ENCODE results near the gene RASSF1. TPM values are rescaled to one million over a fixed set of nuclear protein-coding genes. Genes with fewer than 3 reads are reported as not detected.
A peak's percentile ranks its signal among the peaks of the same experiment; 100 is the strongest.

Gene RASSF1
- total and polyA plus RNA-seq, 2 of the 13 experiments (the other 11 are each of a cell fraction or from before 2014, with no cell fraction given) = 10.2 to 27.5 TPM

- TF ChIP-seq ELK4 (CRISPR knock-in tag; IDR thresholded peaks at IDR 0.05; ENCODE audit: borderline replicate concordance) (no peak), POLR2A (IDR thresholded peaks at IDR 0.05; ENCODE audit: insufficient read depth in 1 of 2, low read depth in 2 of 2, low read length in 2 of 2) (peak in 1 of 2 experiments; percentile 98; a peak in 2 of 4 replicates), ZNF761 (CRISPR knock-in tag; conservative IDR thresholded peaks at IDR 0.05) (peak; percentile 56; the same call in 1 of the 2 replicates), SETDB1 (CRISPR knock-in tag; IDR thresholded peaks at IDR 0.05; ENCODE audit: borderline replicate concordance) (no peak), DPF2 (CRISPR knock-in tag; IDR thresholded peaks at IDR 0.05; ENCODE audit: borderline replicate concordance, low read depth) (no peak), ZNF878 (CRISPR knock-in tag; IDR thresholded peaks at IDR 0.05) (0 out of 2 replicates have a peak, but pooled peaks have one; percentile 8), ZNF670 (CRISPR knock-in tag; IDR thresholded peaks at IDR 0.05; ENCODE audit: borderline replicate concordance) (peak; percentile 91; the same call in 1 of the 2 replicates), SUZ12 (IDR thresholded peaks at IDR 0.05; ENCODE audit: low read depth, low read length) (no peak), ZNF776 (CRISPR knock-in tag; IDR thresholded peaks at IDR 0.05) (peak; percentile 71), CENPT (CRISPR knock-in tag; IDR thresholded peaks at IDR 0.05; ENCODE audit: low read depth) (no peak), POLR2G (IDR thresholded peaks at IDR 0.05; ENCODE audit: low read depth, low read length) (peak; percentile 99), GABPB1 (CRISPR knock-in tag; IDR thresholded peaks at IDR 0.05) (peak; percentile 56; the same call in 1 of the 2 replicates), SNRNP70 (IDR thresholded peaks at IDR 0.05; ENCODE audit: low read depth, low read length) (no peak), IRX3 (CRISPR knock-in tag; IDR thresholded peaks at IDR 0.05; ENCODE audit: borderline replicate concordance, low read depth) (0 out of 2 replicates have a peak, but pooled peaks have one; percentile 66), SMYD3 (CRISPR knock-in tag; IDR thresholded peaks at IDR 0.05) (peak; percentile 96), ZBTB42 (CRISPR knock-in tag; IDR thresholded peaks at IDR 0.05) (peak; percentile 81; the same call in 1 of the 2 replicates), RXRA (CRISPR knock-in tag; IDR thresholded peaks at IDR 0.05) (peak; percentile 58; the same call in 1 of the 2 replicates), HNRNPK (IDR thresholded peaks at IDR 0.05; ENCODE audit: low read depth, low read length, poor library complexity, severe bottlenecking) (no peak), DR1 (CRISPR knock-in tag; IDR thresholded peaks at IDR 0.05) (peak; percentile 99), ZNF460 (CRISPR knock-in tag; IDR thresholded peaks at IDR 0.05; ENCODE audit: borderline replicate concordance) (peak; percentile 71; the same call in 1 of the 2 replicates), ZNF512 (CRISPR knock-in tag; IDR thresholded peaks at IDR 0.05) (no peak), ATF7 (IDR thresholded peaks at IDR 0.05) (no peak), ATF7 (CRISPR knock-in tag; IDR thresholded peaks at IDR 0.05) (no peak; the same call in 1 of the 2 replicates), SAFB2 (CRISPR knock-in tag; IDR thresholded peaks at IDR 0.05; ENCODE audit: borderline replicate concordance, low read depth) (no peak), ZNF282 (IDR thresholded peaks at IDR 0.05; ENCODE audit: partially characterized antibody) (no peak), JUN (CRISPR knock-in tag; IDR thresholded peaks at IDR 0.05) (no peak; the same call in none of the 2 replicates), PAX8 (CRISPR knock-in tag; IDR thresholded peaks at IDR 0.05; ENCODE audit: borderline replicate concordance) (0 out of 2 replicates have a peak, but pooled peaks have one; percentile 10)
- TF ChIP-seq, protein P1, sequence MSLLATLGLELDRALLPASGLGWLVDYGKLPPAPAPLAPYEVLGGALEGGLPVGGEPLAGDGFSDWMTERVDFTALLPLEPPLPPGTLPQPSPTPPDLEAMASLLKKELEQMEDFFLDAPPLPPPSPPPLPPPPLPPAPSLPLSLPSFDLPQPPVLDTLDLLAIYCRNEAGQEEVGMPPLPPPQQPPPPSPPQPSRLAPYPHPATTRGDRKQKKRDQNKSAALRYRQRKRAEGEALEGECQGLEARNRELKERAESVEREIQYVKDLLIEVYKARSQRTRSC (CRISPR knock-in tag; IDR thresholded peaks at IDR 0.05; ENCODE audit: low read depth) = no peak; the same call in 1 of the 2 replicates
Measured at GRCh38 chr3:50303013-50303815, 37.4 kb downstream of the RASSF1 start, which contains the start of gene HYAL1 (continued).
